H1 (cell line): ENCODE results near the gene DHRS7B. TPM values are rescaled to one million over a fixed set of nuclear protein-coding genes. Genes with fewer than 3 reads are reported as not detected.

Experiments used
- BACH1 ChIP-seq: IDR thresholded peaks from 2 replicates; pipeline ENCODE4 v1.6.1; 2012; ENCODE audit warnings: low read length, improper control_type of control experiment
- BRCA1 ChIP-seq: IDR thresholded peaks from 2 replicates; pipeline ENCODE4 v1.6.1; 2012; ENCODE audit warnings: low read depth, low read length, improper control_type of control experiment
- CEBPB ChIP-seq: IDR thresholded peaks from 2 replicates; pipeline ENCODE4 v1.6.1; 2012; ENCODE audit warnings: low read depth, low read length
- CHD1 ChIP-seq: IDR thresholded peaks from 2 replicates; pipeline ENCODE4 v1.6.1; 2012; ENCODE audit warnings: low read depth, low read length, improper control_type of control experiment
- CHD2 ChIP-seq: IDR thresholded peaks from 2 replicates; pipeline ENCODE4 v1.6.1; 2012; ENCODE audit warnings: low read length, improper control_type of control experiment
- CREB1 ChIP-seq: IDR thresholded peaks from 2 replicates; pipeline ENCODE4 v1.6.1; 2012; ENCODE audit warnings: inconsistent platforms
- CTBP2 ChIP-seq: IDR thresholded peaks from 2 replicates; pipeline ENCODE4 v1.7.0; 2011; ENCODE audit warnings: borderline replicate concordance, mild to moderate bottlenecking, moderate library complexity, mixed read lengths, low read length; ENCODE audit not compliant: insufficient read depth, insufficient read length
- FOSL1 ChIP-seq: IDR thresholded peaks from 2 replicates; pipeline ENCODE4 v1.6.1; 2011; ENCODE audit warnings: mild to moderate bottlenecking, low read depth, low read length, moderate library complexity; ENCODE audit not compliant: insufficient read depth
- GTF2F1 ChIP-seq: IDR thresholded peaks from 2 replicates; pipeline ENCODE4 v1.6.1; 2012; ENCODE audit warnings: low read depth, low read length, improper control_type of control experiment, borderline replicate concordance
- HDAC2 ChIP-seq, 2 experiments: fragments of 300-600 bp in 1 of 2; sonication (generic) in 1 of 2; IDR thresholded peaks; 2 replicates each; pipeline ENCODE4 v1.6.1; 2011 to 2012; ENCODE audit warnings: low read depth in 2 of 2, low read length in 2 of 2, mild to moderate bottlenecking in 2 of 2, moderate library complexity in 2 of 2, borderline replicate concordance in 1 of 2, inconsistent platforms in 1 of 2
- NANOG ChIP-seq: IDR thresholded peaks from 2 replicates; pipeline ENCODE4 v1.6.1; 2011; ENCODE audit warnings: low read length, low read depth, mild to moderate bottlenecking, inconsistent platforms; ENCODE audit not compliant: insufficient read depth, poor library complexity, severe bottlenecking
- POLR2AphosphoS5 ChIP-seq: IDR thresholded peaks from 2 replicates; pipeline ENCODE4 v1.6.1; 2011; ENCODE audit warnings: low read depth, low read length
- RBBP5 ChIP-seq: IDR thresholded peaks from 2 replicates; pipeline ENCODE4 v1.7.1; 2012; ENCODE audit warnings: low read depth, mild to moderate bottlenecking, inconsistent platforms, low read length, moderate library complexity, borderline replicate concordance
- RFX5 ChIP-seq: IDR thresholded peaks from 2 replicates; pipeline ENCODE4 v1.6.1; 2011; ENCODE audit warnings: low read depth, low read length, improper control_type of control experiment, borderline replicate concordance
- SIN3A ChIP-seq, 2 experiments: IDR thresholded peaks in 1 of 2; conservative IDR thresholded peaks in 1 of 2; 2 replicates each; pipeline ENCODE4 v1.6.1; 2011 to 2012; ENCODE audit warnings: low read length in 2 of 2, improper control_type of control experiment in 1 of 2, low read depth in 1 of 2, mild to moderate bottlenecking in 1 of 2
- SP1 ChIP-seq: IDR thresholded peaks from 2 replicates; pipeline ENCODE4 v1.6.1; 2011; ENCODE audit warnings: low read depth, low read length
- TAF1 ChIP-seq: IDR thresholded peaks from 2 replicates; pipeline ENCODE4 v1.6.1; 2011; ENCODE audit warnings: mild to moderate bottlenecking, low read depth, low read length
- TAF7 ChIP-seq: optimal IDR thresholded peaks from 2 replicates; pipeline ENCODE3; 2011; ENCODE audit warnings: low read depth, mild to moderate bottlenecking, inconsistent platforms, low read length, moderate library complexity, borderline replicate concordance
- TBP ChIP-seq: IDR thresholded peaks from 2 replicates; pipeline ENCODE4 v1.6.1; 2011; ENCODE audit warnings: low read depth, low read length, improper control_type of control experiment
- polyA plus RNA-seq, 7 experiments: library from polyadenylated mRNA; depleted of rRNA in 3 of 7; stranded (reverse) in 5 of 7; unstranded in 2 of 7; fragments of >200 nt in 5 of 7; fragments of 200-250 nt in 2 of 7; gene quantifications; 1 replicate in 5 of 7; 2 replicates in 1 of 7; 4 replicates in 1 of 7; pipeline versions ENCODE4 v1.2.1 to v1.2.3, GENCODE V29; 2011 to 2013; ENCODE audit warnings: missing spikeins in 2 of 7, mixed read lengths in 2 of 7
- total RNA-seq: library from RNA; stranded (reverse); fragmentation: NEBNext Ultra II Directional; extraction: Animal tissue kit (Norgen Biotek cat#: 25700); gene quantifications from 2 replicates; pipeline ENCODE4 v1.2.1, GENCODE V29; 2021
- TF ChIP-seq, protein P1 (sequence below): IDR thresholded peaks from 2 replicates; pipeline ENCODE4 v1.6.1; 2011; ENCODE audit warnings: low read depth, mild to moderate bottlenecking, low read length; ENCODE audit not compliant: insufficient read depth
- TF ChIP-seq, protein P2 (sequence below): IDR thresholded peaks from 2 replicates; pipeline ENCODE4 v1.6.1; 2012; ENCODE audit warnings: inconsistent platforms
- TF ChIP-seq, protein P3 (sequence below): IDR thresholded peaks from 2 replicates; pipeline ENCODE4 v1.6.1; 2012; ENCODE audit warnings: inconsistent platforms

The DHRS7B gene
- total and polyA plus RNA-seq, 2 of the 8 experiments (the other 6 are each of a cell fraction or from before 2014, with no cell fraction given) = 11.0 to 27.9 TPM

DNA sequence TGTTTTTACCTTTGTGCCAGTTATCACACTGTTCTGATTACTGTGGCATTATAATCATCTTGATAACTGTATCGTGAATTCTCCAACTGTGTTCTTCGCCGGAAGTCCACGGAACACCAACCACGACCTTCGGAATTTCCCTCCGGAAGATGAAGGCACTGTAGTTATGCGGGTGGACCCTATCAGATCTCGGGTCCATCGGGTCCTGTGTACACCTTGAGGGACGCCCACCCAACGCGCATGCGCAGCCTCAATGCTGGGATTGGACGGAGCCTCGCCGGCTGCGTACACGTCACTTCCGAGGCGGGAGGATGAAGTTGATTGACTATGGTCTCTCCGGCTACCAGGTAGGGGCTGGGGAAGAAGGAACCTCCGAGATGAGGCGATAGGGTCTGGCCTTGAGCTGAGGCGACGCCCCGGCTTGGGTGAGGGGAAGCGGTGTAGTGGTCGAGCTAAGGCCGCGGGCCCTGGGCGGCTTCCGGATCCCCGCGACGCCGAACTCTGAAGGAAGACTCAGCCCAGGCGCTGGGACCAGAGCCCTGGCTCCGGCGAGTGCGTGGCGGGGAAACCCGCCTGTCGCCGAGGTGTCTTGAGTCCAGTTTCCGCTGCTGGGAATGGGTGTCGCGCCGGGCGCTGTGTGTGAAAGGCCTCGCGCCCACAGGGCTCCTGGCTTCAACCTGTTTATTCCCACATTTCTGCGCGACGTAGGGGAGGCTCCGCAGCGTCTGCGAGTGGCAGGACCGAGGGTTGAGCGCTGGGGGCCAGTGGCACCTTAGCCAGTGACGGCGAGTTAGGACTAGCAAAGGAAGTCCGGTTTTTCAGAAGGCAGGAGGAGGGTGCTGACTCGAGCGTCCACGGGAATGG, at the start of gene DHRS7B (continued):
- peak; percentile 82 for TF ChIP-seq TAF1
- TF ChIP-seq CHD1 = no peak; the same call in 1 of the 2 replicates
- peak; percentile 64; the same call in 1 of the 2 replicates for TF ChIP-seq GTF2F1
- TF ChIP-seq SIN3A (conservative IDR thresholded peaks at IDR 0.05 in 1 of 2, IDR thresholded peaks at IDR 0.05 in 1 of 2; ENCODE audit: low read depth in 1 of 2, low read length in 2 of 2) = peak in 1 of 2 experiments; percentile 57; a peak in 2 of 4 replicates
- TF ChIP-seq TBP = peak; percentile 83
- no peak for TF ChIP-seq RFX5
- TF ChIP-seq BRCA1 = no peak
- TF ChIP-seq, protein P1, sequence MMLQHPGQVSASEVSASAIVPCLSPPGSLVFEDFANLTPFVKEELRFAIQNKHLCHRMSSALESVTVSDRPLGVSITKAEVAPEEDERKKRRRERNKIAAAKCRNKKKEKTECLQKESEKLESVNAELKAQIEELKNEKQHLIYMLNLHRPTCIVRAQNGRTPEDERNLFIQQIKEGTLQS = no peak
- TF ChIP-seq CTBP2 = no peak
- peak; percentile 87 for TF ChIP-seq RBBP5
- TF ChIP-seq BACH1 = no peak
- TF ChIP-seq, protein P2, sequence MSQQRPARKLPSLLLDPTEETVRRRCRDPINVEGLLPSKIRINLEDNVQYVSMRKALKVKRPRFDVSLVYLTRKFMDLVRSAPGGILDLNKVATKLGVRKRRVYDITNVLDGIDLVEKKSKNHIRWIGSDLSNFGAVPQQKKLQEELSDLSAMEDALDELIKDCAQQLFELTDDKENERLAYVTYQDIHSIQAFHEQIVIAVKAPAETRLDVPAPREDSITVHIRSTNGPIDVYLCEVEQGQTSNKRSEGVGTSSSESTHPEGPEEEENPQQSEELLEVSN = peak; percentile 34; the same call in 1 of the 2 replicates
- TF ChIP-seq TAF7 = peak; percentile 24
- TF ChIP-seq CEBPB = no peak
- TF ChIP-seq CHD2 = 0 out of 2 replicates have a peak, but pooled peaks have one; percentile 56
- TF ChIP-seq, protein P3, sequence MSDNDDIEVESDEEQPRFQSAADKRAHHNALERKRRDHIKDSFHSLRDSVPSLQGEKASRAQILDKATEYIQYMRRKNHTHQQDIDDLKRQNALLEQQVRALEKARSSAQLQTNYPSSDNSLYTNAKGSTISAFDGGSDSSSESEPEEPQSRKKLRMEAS = peak; percentile 43; the same call in 1 of the 2 replicates
- TF ChIP-seq NANOG = no peak
- peak; percentile 14 to 56; a peak in 1 of 4 replicates for TF ChIP-seq HDAC2 (IDR thresholded peaks at IDR 0.05; ENCODE audit: borderline replicate concordance in 1 of 2, low read depth in 2 of 2, low read length in 2 of 2)
- TF ChIP-seq SP1 = peak; percentile 67
- TF ChIP-seq CREB1 = peak; percentile 91
- TF ChIP-seq FOSL1 = no peak
- peak; percentile 82 for TF ChIP-seq POLR2AphosphoS5
